Neural cell (in vitro differentiated cells): ENCODE measurements around the gene DPH5. TPM values are rescaled to one million over a fixed set of nuclear protein-coding genes. Genes with fewer than 3 reads are reported as not detected.

Experiments
- H2AFZ ChIP-seq: fragments of 200-600, 300-800 bp; sonication (generic), shearing (Covaris generic); 2 replicates; pipeline ENCODE4 v1.6.0; 2014; ENCODE audit warnings: low read depth, mild to moderate bottlenecking, antibody characterized with exemption, low read length, moderate library complexity
- H3F3A ChIP-seq: fragments of 200-600 bp; shearing (Covaris generic); 2 replicates; pipeline ENCODE4 v1.6.1; 2016; ENCODE audit warnings: mild to moderate bottlenecking, moderate library complexity, mixed read lengths, antibody characterized with exemption, low read length; ENCODE audit not compliant: insufficient read depth, poor library complexity, severe bottlenecking
- H3K27ac ChIP-seq: fragments of 200-600, 300-800 bp; sonication (generic), shearing (Covaris generic); 2 replicates; pipeline ENCODE4 v1.5.1; 2014; ENCODE audit warnings: mild to moderate bottlenecking, low read length, moderate library complexity
- H3K27me3 ChIP-seq: fragments of 300-800, 200-600 bp; sonication (generic), shearing (Covaris generic); 2 replicates; pipeline ENCODE4 v1.6.0; 2014; ENCODE audit warnings: mild to moderate bottlenecking, low read depth, low read length, moderate library complexity; ENCODE audit not compliant: insufficient read depth
- H3K36me3 ChIP-seq: fragments of 300-800, 200-600 bp; sonication (generic), shearing (Covaris generic); 2 replicates; pipeline ENCODE4 v1.5.1; 2014; ENCODE audit warnings: mild to moderate bottlenecking, antibody characterized with exemption, low read length, moderate library complexity; ENCODE audit not compliant: insufficient read depth
- H3K4me2 ChIP-seq: fragments of 300-800, 200-600 bp; sonication (generic), shearing (Covaris generic); 2 replicates; pipeline ENCODE4 v1.6.0; 2014; ENCODE audit warnings: mild to moderate bottlenecking, low read length
- H3K4me3 ChIP-seq: fragments of 300-800, 200-600 bp; sonication (generic), shearing (Covaris generic); 2 replicates; pipeline ENCODE4 v1.5.1; 2014; ENCODE audit warnings: mild to moderate bottlenecking, low read length, moderate library complexity
- H3K79me2 ChIP-seq: fragments of 200-600 bp; shearing (Covaris generic); replicated peaks from 2 replicates; pipeline ENCODE4 v1.6.0; 2014; ENCODE audit warnings: mild to moderate bottlenecking, low read length, moderate library complexity; ENCODE audit not compliant: insufficient read depth
- H3K9ac ChIP-seq: fragments of 300-800, 200-600 bp; sonication (generic), shearing (Covaris generic); 2 replicates; pipeline ENCODE4 v1.6.1; 2016; ENCODE audit warnings: mild to moderate bottlenecking, low read length, mixed read lengths
- H3K9me2 ChIP-seq: fragments of 200-600 bp; shearing (Covaris generic); 2 replicates; pipeline ENCODE4 v1.6.1; 2016; ENCODE audit warnings: mild to moderate bottlenecking, low read length, mixed read lengths; ENCODE audit not compliant: insufficient read depth
- H3K9me3 ChIP-seq: fragments of 200-600, 300-800 bp; sonication (generic), shearing (Covaris generic); 2 replicates; pipeline ENCODE4 v1.6.1; 2016; ENCODE audit warnings: mild to moderate bottlenecking, mixed run types, low read length, moderate library complexity, mixed read lengths
- H4K20me1 ChIP-seq: fragments of 200-600 bp; shearing (Covaris generic); 2 replicates; pipeline ENCODE4 v1.6.1; 2016; ENCODE audit warnings: mild to moderate bottlenecking, mixed run types; ENCODE audit not compliant: insufficient read depth
- CTCF ChIP-seq: fragments of 450-650 bp; IDR thresholded peaks from 2 replicates; pipeline ENCODE4 v1.5.1; 2014; ENCODE audit warnings: antibody characterized with exemption, mild to moderate bottlenecking, moderate library complexity; ENCODE audit not compliant: poor library complexity, severe bottlenecking
- EP300 ChIP-seq: fragments of 450-650 bp; conservative IDR thresholded peaks from 2 replicates; pipeline ENCODE4 v1.6.1; 2014; ENCODE audit warnings: antibody characterized with exemption, mild to moderate bottlenecking, moderate library complexity; ENCODE audit not compliant: poor library complexity, severe bottlenecking
- EZH2 ChIP-seq: fragments of 200-600, 300-800 bp; shearing (Covaris generic), sonication (generic); IDR thresholded peaks from 2 replicates; pipeline ENCODE4 v1.6.1; 2014; ENCODE audit warnings: antibody characterized with exemption, low read length, borderline replicate concordance, mild to moderate bottlenecking; ENCODE audit not compliant: insufficient read depth, poor library complexity, severe bottlenecking
- MXI1 ChIP-seq: fragments of 450-650 bp; conservative IDR thresholded peaks from 2 replicates; pipeline ENCODE4 v1.6.1; 2014; ENCODE audit warnings: antibody characterized with exemption, mild to moderate bottlenecking; ENCODE audit not compliant: poor library complexity, severe bottlenecking
- POLR2AphosphoS5 ChIP-seq: IDR thresholded peaks from 2 replicates; pipeline ENCODE4 v1.6.1; 2012
- RAD21 ChIP-seq: fragments of 450-650 bp; conservative IDR thresholded peaks from 2 replicates; pipeline ENCODE4 v1.6.1; 2014; ENCODE audit warnings: antibody characterized with exemption, mild to moderate bottlenecking, moderate library complexity
- SMC3 ChIP-seq: fragments of 450-650 bp; conservative IDR thresholded peaks from 2 replicates; pipeline ENCODE4 v1.6.1; 2014; ENCODE audit warnings: antibody characterized with exemption, mild to moderate bottlenecking, moderate library complexity; ENCODE audit not compliant: poor library complexity
- TAF1 ChIP-seq: IDR thresholded peaks from 2 replicates; pipeline ENCODE4 v1.6.1; 2012; ENCODE audit warnings: low read depth
- polyA plus RNA-seq: library from polyadenylated mRNA; depleted of rRNA; stranded (reverse); fragments of >200 nt; gene quantifications from 2 replicates; pipeline ENCODE4 v1.2.3, GENCODE V29; 2014
- TF ChIP-seq, protein P1 (sequence below): IDR thresholded peaks from 2 replicates; pipeline ENCODE4 v1.6.1; 2012; ENCODE audit warnings: borderline replicate concordance

DPH5 gene
- polyA plus RNA-seq, 1 donor from 2014 or later: 55.7 TPM

DNA sequence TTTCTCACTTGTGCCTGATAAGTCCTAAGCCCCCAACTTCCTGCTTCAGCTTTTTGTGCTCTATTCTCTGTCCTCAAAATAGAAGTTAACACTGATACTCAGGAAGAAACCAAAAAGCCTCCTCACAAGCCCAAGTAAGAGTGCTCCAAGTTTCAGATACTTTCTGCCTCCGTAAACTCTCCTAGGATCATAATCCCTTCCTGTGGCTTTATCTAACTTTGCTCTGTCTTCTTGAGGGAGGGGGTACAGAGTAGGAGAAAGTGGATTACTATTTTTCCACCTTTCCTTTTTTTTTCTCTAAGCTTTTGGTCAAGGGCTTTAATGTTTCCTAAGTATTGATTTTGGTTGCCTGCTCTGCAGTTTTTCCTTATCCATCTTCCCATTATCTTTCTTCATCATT, 54.6 kb downstream of the DPH5 start:
- no peak overlapping the region for H2AFZ ChIP-seq
- no peak overlapping the region for H3K9ac ChIP-seq
- H3K9me3 ChIP-seq: no peaks in the 10 kb centered on the region
- H3K27me3 ChIP-seq: no peaks in the 10 kb centered on the region
- H3F3A ChIP-seq: no peaks in the 10 kb centered on the region
- TF ChIP-seq MXI1: no peak
- no peak for TF ChIP-seq RAD21
- no peak for TF ChIP-seq TAF1
- TF ChIP-seq EZH2: no peak
- no peak for TF ChIP-seq POLR2AphosphoS5
- TF ChIP-seq, protein P1, sequence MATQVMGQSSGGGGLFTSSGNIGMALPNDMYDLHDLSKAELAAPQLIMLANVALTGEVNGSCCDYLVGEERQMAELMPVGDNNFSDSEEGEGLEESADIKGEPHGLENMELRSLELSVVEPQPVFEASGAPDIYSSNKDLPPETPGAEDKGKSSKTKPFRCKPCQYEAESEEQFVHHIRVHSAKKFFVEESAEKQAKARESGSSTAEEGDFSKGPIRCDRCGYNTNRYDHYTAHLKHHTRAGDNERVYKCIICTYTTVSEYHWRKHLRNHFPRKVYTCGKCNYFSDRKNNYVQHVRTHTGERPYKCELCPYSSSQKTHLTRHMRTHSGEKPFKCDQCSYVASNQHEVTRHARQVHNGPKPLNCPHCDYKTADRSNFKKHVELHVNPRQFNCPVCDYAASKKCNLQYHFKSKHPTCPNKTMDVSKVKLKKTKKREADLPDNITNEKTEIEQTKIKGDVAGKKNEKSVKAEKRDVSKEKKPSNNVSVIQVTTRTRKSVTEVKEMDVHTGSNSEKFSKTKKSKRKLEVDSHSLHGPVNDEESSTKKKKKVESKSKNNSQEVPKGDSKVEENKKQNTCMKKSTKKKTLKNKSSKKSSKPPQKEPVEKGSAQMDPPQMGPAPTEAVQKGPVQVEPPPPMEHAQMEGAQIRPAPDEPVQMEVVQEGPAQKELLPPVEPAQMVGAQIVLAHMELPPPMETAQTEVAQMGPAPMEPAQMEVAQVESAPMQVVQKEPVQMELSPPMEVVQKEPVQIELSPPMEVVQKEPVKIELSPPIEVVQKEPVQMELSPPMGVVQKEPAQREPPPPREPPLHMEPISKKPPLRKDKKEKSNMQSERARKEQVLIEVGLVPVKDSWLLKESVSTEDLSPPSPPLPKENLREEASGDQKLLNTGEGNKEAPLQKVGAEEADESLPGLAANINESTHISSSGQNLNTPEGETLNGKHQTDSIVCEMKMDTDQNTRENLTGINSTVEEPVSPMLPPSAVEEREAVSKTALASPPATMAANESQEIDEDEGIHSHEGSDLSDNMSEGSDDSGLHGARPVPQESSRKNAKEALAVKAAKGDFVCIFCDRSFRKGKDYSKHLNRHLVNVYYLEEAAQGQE: no peak
- H3K36me3 ChIP-seq: no peaks in the 10 kb centered on the region
- no peaks in the 10 kb centered on the region for H3K9me2 ChIP-seq
- no peaks in the 10 kb centered on the region for H3K79me2 ChIP-seq
- H3K4me2 ChIP-seq: no peak overlapping the region
- no peak overlapping the region for H3K27ac ChIP-seq
- no peaks in the 10 kb centered on the region for H4K20me1 ChIP-seq
- H3K4me3 ChIP-seq: no peak overlapping the region

DNA sequence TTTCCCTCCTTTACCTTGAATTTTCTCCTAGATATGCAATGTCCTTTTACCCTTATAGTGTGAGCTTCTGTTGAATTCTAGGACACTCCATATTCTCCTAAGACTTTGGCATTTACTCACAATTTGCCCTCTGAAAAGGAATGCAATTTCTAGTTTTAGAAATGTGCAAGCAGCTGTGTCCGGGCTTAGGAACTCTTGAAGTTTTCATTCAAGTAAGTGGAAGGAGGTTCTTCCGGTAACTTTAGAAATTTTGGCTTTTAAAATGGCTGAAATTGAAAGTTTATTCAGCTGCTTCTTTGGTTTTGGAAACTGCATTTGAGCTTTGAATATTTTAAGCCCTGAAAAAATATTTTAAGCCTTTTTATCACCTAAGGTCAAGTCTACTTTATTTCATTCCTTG, 56.3 kb downstream of the DPH5 start:
- no peaks in the 10 kb centered on the region for H3F3A ChIP-seq
- no peak overlapping the region for H3K4me2 ChIP-seq
- H3K9me2 ChIP-seq: no peaks in the 10 kb centered on the region
- TF ChIP-seq CTCF (no peak), EP300 (no peak), MXI1 (no peak), SMC3 (no peak), RAD21 (no peak), POLR2AphosphoS5 (no peak), TAF1 (no peak), EZH2 (no peak)
- TF ChIP-seq, protein P1: no peak
- no peaks in the 10 kb centered on the region for H3K79me2 ChIP-seq
- no peak overlapping the region for H2AFZ ChIP-seq
- no peak overlapping the region for H3K9ac ChIP-seq
- H3K27me3 ChIP-seq: no peaks in the 10 kb centered on the region
- H3K4me3 ChIP-seq: no peak overlapping the region
- H3K36me3 ChIP-seq: peaks cover 6% of the 10 kb centered on the region
- H3K9me3 ChIP-seq: no peaks in the 10 kb centered on the region
- H3K27ac ChIP-seq: no peak overlapping the region
- no peaks in the 10 kb centered on the region for H4K20me1 ChIP-seq
